ENCODE data around the gene ITPR2.
"Not testable (repeated sequence)": the region's sequence is repeated elsewhere in the genome, so short reads cannot be mapped to it uniquely, and the experiment has no call there.

ITPR2 gene

GRCh38 chr12:26734510-26735248 lies 98.3 kb downstream of the ITPR2 start:
- no peaks in the 10 kb centered on the region for H3K9me3 ChIP-seq (replicated peaks; ENCODE audit: insufficient read depth, low read length)
- no peak for DNase-seq
- TF ChIP-seq EZH2phosphoT487 (IDR thresholded peaks at IDR 0.05; ENCODE audit: low read length) = no peak
- no peak for TF ChIP-seq EZH2 (optimal IDR thresholded peaks at IDR 0.05; ENCODE audit: low read depth, low read length)
- no peak for TF ChIP-seq CTCF (IDR thresholded peaks at IDR 0.05; ENCODE audit: low read length)
- no peaks in the 10 kb centered on the region for H4K20me1 ChIP-seq (ENCODE audit: insufficient read depth, low read length)
- H3K4me2 ChIP-seq (ENCODE audit: low read depth, low read length) = no peak overlapping the region
- no peak overlapping the region for H2AFZ ChIP-seq (ENCODE audit: low read length)
- no peak overlapping the region for H3K27ac ChIP-seq (ENCODE audit: low read length)
- H3K9me2 ChIP-seq (replicated peaks; ENCODE audit: insufficient read depth, low read length) = no peaks in the 10 kb centered on the region
- peaks cover 19% of the 10 kb centered on the region for H3K4me1 ChIP-seq (ENCODE audit: low read length)
- H3K9ac ChIP-seq (ENCODE audit: low read length) = no peak overlapping the region
- peaks cover 4% of the 10 kb centered on the region; the same call in 1 of the 2 replicates for H3K79me2 ChIP-seq (ENCODE audit: low read length)
- H3K4me3 ChIP-seq (ENCODE audit: low read length) = no peak overlapping the region
- H3K27me3 ChIP-seq (replicated peaks; ENCODE audit: insufficient read depth, low read length) = no peaks in the 10 kb centered on the region
- H3F3A ChIP-seq (ENCODE audit: insufficient read depth, low read length) = peaks cover 7% of the 10 kb centered on the region; the same call in 1 of the 2 replicates
- no peaks in the 10 kb centered on the region for H3K36me3 ChIP-seq (replicated peaks; ENCODE audit: insufficient read depth, low read length)

- peak overlapping the region; percentile 39 for H3K4me2 ChIP-seq (ENCODE audit: low read depth, low read length)
- H2AFZ ChIP-seq (ENCODE audit: low read length) = no peak overlapping the region
- H3K4me1 ChIP-seq (ENCODE audit: low read length) = peaks cover 23% of the 10 kb centered on the region
- H3K27me3 ChIP-seq (replicated peaks; ENCODE audit: insufficient read depth, low read length) = no peaks in the 10 kb centered on the region
- H3K9me2 ChIP-seq (replicated peaks; ENCODE audit: insufficient read depth, low read length) = no peaks in the 10 kb centered on the region
- no peaks in the 10 kb centered on the region for H3K36me3 ChIP-seq (replicated peaks; ENCODE audit: insufficient read depth, low read length)
- DNase-seq = peak; percentile 22
- H3K79me2 ChIP-seq (ENCODE audit: low read length) = peaks cover 9% of the 10 kb centered on the region; the same call in 1 of the 2 replicates
- no peak overlapping the region for H3K9ac ChIP-seq (ENCODE audit: low read length)
- peak overlapping the region; percentile 16; the same call in 1 of the 2 replicates for H3K27ac ChIP-seq (ENCODE audit: low read length)
- H3K9me3 ChIP-seq (replicated peaks; ENCODE audit: insufficient read depth, low read length) = no peaks in the 10 kb centered on the region
- H3K4me3 ChIP-seq (ENCODE audit: low read length) = no peak overlapping the region
- H3F3A ChIP-seq (ENCODE audit: insufficient read depth, low read length) = peaks cover 7% of the 10 kb centered on the region; the same call in 1 of the 2 replicates
- TF ChIP-seq EZH2phosphoT487 (IDR thresholded peaks at IDR 0.05; ENCODE audit: low read length) = no peak
- TF ChIP-seq CTCF (IDR thresholded peaks at IDR 0.05; ENCODE audit: low read length) = no peak
- TF ChIP-seq EZH2 (optimal IDR thresholded peaks at IDR 0.05; ENCODE audit: low read depth, low read length) = no peak
- no peaks in the 10 kb centered on the region for H4K20me1 ChIP-seq (ENCODE audit: insufficient read depth, low read length)
Measured at GRCh38 chr12:26732005-26732908, 100.7 kb downstream of the ITPR2 start.

- H3K27me3 ChIP-seq (replicated peaks; ENCODE audit: insufficient read depth, low read length) = no peaks in the 10 kb centered on the region
- H3K79me2 ChIP-seq (ENCODE audit: low read length) = peaks cover 9% of the 10 kb centered on the region; the same call in 1 of the 2 replicates
- TF ChIP-seq EZH2 (optimal IDR thresholded peaks at IDR 0.05; ENCODE audit: low read depth, low read length) (no peak), CTCF (IDR thresholded peaks at IDR 0.05; ENCODE audit: low read length) (no peak), EZH2phosphoT487 (IDR thresholded peaks at IDR 0.05; ENCODE audit: low read length) (no peak)
- H3F3A ChIP-seq (ENCODE audit: insufficient read depth, low read length) = peaks cover 7% of the 10 kb centered on the region; the same call in 1 of the 2 replicates
- H3K4me3 ChIP-seq (ENCODE audit: low read length) = no peak overlapping the region
- H3K9me2 ChIP-seq (replicated peaks; ENCODE audit: insufficient read depth, low read length) = no peaks in the 10 kb centered on the region
- H3K4me1 ChIP-seq (ENCODE audit: low read length) = peaks cover 23% of the 10 kb centered on the region
- no peak overlapping the region for H3K4me2 ChIP-seq (ENCODE audit: low read depth, low read length)
- H3K9me3 ChIP-seq (replicated peaks; ENCODE audit: insufficient read depth, low read length) = no peaks in the 10 kb centered on the region
- no peak overlapping the region for H3K9ac ChIP-seq (ENCODE audit: low read length)
- no peak overlapping the region for H2AFZ ChIP-seq (ENCODE audit: low read length)
- no peaks in the 10 kb centered on the region for H4K20me1 ChIP-seq (ENCODE audit: insufficient read depth, low read length)
- no peak for DNase-seq
- H3K27ac ChIP-seq (ENCODE audit: low read length) = no peak overlapping the region
- H3K36me3 ChIP-seq (replicated peaks; ENCODE audit: insufficient read depth, low read length) = no peaks in the 10 kb centered on the region
Measured at GRCh38 chr12:26730481-26731350, 102.3 kb downstream of the ITPR2 start.

GRCh38 chr12:26729137-26729671 lies 103.8 kb downstream of the ITPR2 start:
- not testable (repeated sequence) for H4K20me1 ChIP-seq (ENCODE audit: insufficient read depth, low read length); H2AFZ ChIP-seq (ENCODE audit: low read length); H3K27me3 ChIP-seq (replicated peaks; ENCODE audit: insufficient read depth, low read length); H3K79me2 ChIP-seq (ENCODE audit: low read length); H3K4me3 ChIP-seq (ENCODE audit: low read length); H3K27ac ChIP-seq (ENCODE audit: low read length); H3K9me3 ChIP-seq (replicated peaks; ENCODE audit: insufficient read depth, low read length); H3K9me2 ChIP-seq (replicated peaks; ENCODE audit: insufficient read depth, low read length); H3K36me3 ChIP-seq (replicated peaks; ENCODE audit: insufficient read depth, low read length); H3K9ac ChIP-seq (ENCODE audit: low read length); H3K4me2 ChIP-seq (ENCODE audit: low read depth, low read length); H3F3A ChIP-seq (ENCODE audit: insufficient read depth, low read length)
- DNase-seq = peak; percentile 14
- peaks cover 23% of the 10 kb centered on the region for H3K4me1 ChIP-seq (ENCODE audit: low read length)

All from MM.1S (cell line).